GM19438 (cell line): ENCODE measurements around the gene IGSF9B.

Source experiments
- ATAC-seq: cut with Tn5 transposase; IDR thresholded peaks from one replicate; pipeline ENCODE4 v1.9.1; 2021; ENCODE audit warnings: low read depth; ENCODE audit not compliant: unreplicated experiment

IGSF9B gene

GRCh38 chr11:133922078-133922870 is 34.5 kb downstream of the IGSF9B start:
- no peak for ATAC-seq

GRCh38 chr11:133921513-133921912 is 35.3 kb downstream of the IGSF9B start:
- no peak for ATAC-seq

- no peak for ATAC-seq
These were observed 35.7 kb downstream of the IGSF9B start for GRCh38 chr11:133921026-133921425.

GRCh38 chr11:133920109-133920990 is 36.4 kb downstream of the IGSF9B start:
- ATAC-seq, result no peak

GRCh38 chr11:133919330-133920108 is 37.2 kb downstream of the IGSF9B start:
- no peak for ATAC-seq

DNA sequence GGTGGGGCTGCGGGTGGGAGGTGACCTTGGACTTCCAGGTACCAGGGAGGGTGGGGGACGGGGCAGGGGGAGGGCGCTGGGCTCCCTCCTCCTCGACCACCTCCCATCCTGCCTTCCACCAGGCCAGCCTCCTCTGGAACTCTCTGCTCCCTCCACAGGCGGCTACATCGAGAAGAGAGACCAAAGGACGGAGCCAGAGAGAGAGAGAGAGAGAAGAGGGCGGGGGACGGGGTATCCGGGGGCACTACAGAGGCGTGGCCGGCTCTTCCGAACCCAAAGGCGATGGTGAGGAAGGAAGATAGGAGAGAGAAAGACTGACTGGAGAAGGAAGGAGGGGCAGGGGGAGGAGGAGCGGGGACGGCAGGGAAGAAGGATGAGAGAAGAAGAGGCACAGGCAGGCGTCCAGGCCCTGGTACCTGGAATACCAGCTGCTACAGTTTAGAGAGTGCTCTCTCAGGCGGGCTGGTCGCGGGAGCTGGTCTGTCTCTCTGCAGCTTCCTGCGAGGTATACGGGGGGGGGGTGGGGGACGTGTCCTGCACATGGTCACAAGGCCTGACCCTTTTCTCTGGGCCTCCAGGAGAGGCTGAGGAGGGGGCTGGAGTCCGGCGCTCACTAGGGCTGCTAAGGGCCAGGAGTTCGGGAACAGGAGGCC is 38.0 kb downstream of the IGSF9B start:
- ATAC-seq, result no peak

DNA sequence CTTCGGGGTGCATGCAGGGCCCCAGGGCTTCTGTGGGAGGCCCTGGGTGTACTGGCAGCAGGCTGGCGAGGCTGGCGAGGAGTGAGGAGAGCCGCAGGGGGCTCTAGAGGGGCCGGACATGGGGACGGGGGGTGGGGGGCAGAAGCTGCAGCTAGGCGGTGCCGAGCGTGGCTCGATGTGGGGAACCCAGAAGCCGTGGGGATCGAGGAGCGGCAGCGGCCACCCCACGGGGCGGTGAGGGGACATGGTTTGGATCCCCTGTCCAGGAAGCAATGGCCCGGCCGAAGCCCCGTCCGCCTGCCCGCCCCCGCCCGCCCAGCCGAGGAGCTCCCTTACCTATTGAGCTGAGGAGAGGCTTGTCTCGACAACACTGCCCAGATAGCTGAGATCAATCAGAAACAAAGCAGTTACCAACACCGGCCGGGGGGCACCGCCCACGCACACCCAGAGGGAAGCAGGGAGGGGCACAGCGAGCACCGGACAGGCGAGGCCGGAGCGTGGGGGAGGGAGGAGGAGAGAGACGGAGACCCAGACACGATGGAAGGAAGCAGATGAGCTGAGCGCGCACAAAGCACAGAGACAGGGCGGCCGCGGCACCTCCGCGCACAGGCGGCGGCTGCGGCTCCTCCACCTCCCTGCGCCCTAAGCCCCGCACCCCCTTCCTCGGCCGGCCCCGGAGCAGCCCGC is 38.7 kb downstream of the IGSF9B start:
- no peak for ATAC-seq

DNA sequence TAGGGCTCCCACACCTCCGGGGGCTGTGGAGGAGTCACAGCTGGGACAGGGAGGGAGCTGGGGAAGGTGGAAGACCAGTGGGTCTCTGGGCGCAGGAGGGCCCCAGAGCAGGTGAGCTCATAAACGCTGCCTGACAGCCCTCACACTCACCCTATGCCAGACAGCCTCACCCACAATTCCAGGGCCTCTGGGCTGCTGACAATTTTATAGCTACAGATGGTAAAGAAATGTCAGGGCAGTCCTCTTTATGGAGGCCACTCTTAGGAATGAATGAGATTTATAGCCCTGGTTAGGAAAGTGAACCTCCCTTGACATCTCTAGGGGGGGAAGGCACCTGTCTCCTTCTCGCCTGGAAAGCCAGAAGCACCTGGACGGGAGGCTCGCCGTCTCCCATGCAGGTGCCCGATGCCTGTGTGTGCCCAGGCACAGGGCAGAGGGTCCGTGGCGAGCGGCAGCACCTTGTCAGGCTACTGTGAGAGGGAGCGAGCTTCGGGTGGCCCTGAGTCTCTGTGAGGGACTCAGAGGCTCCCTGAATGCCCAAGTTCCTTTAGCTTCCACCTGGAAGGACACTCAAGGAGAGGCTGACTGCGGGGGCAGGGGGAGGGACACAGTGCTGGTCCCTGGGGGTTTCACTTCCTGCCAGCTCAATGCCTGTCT is 39.9 kb downstream of the IGSF9B start:
- ATAC-seq, result no peak

DNA sequence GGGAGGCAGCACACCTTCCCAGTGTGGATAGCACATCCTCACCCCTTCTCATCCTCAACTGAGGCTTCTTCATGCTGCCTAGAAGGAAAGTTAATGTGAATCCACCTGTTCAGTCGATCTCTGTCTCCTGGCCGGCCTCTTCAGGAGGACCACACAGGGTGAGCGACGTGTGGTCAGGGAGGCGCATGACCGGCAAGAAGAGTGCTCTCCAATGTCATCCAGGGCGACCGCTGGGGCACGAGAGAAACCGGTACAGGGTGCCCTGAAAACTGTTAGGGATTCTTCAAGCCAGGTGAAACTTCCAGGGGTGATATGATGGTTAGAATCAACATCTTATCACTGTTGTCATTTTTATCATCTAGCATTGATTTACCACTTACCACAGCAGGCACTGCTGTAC is 43.0 kb downstream of the IGSF9B start:
- ATAC-seq, result no peak

DNA sequence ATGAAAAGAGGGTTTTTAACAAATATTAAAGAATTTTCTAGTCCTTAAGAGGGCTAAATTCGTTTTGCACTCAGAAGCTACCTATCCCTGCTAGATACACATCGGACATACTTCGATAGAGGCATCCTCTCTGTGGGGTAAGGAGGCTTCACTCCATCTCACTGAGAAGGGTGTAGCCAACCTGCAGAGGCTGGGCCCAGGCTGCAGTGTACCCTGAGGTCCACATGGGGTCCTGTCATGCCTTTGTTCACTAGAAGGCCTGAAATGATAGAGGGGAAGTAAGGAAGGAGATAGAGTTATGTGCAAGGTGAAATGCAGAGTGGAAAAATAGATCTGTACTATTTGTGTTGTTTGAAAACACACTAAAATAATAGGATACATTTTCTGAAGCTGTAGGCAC is 45.6 kb downstream of the IGSF9B start:
- ATAC-seq, result peak; percentile 64

- no peak for ATAC-seq
These were observed 46.7 kb downstream of the IGSF9B start for GRCh38 chr11:133910101-133910500.

- ATAC-seq, result no peak
These were observed 47.9 kb downstream of the IGSF9B start for GRCh38 chr11:133908827-133909226.

DNA sequence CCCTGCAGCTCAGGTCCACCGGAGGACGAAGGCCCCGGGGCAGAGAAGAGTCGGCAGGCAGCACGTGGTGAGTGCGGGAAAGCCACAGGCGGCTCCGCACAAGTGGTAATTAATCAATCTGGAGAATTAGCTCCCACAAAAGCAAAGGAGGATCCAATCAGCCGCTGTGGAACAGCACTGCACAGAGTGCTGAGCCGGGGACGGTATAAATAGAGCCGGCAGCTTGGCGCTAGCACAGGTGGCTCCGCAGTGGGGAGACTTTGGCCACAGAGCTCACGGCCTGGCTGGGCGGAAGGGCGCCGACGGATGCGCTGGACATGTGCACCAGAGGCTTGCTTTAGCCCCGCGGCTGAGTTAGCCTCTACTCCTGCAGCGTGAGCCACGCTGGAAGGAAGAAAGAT is 48.9 kb downstream of the IGSF9B start:
- no peak for ATAC-seq

- no peak for ATAC-seq
These were observed 49.6 kb downstream of the IGSF9B start for GRCh38 chr11:133907216-133907615.

DNA sequence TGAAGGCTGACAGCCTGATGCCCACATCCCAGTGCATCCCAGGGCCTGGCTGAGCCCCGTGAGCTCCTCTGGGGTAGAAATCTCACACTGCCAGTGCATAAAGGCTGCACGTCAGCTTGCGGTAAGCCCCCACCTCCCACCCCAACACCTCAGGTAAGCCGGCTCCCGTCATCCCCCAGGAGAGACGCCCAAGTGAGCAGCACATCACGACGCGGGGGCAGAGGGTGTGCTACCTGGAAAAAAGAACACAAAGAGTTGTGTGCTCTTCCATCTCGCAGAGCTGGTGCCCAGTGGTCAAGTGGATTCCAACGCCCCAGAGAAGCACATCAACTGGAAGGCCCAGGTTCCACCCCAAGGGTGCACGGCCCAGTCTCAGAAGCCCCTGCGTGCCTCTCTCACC is 50.0 kb downstream of the IGSF9B start:
- no peak for ATAC-seq

- no peak for ATAC-seq
These were observed 50.5 kb downstream of the IGSF9B start for GRCh38 chr11:133906241-133906640.

- no peak for ATAC-seq
These were observed 51.1 kb downstream of the IGSF9B start for GRCh38 chr11:133905677-133906156.

- no peak for ATAC-seq
These were observed 51.8 kb downstream of the IGSF9B start for GRCh38 chr11:133904818-133905515.
